ENCODE results near the gene PTPRM.

PTPRM gene

DNA sequence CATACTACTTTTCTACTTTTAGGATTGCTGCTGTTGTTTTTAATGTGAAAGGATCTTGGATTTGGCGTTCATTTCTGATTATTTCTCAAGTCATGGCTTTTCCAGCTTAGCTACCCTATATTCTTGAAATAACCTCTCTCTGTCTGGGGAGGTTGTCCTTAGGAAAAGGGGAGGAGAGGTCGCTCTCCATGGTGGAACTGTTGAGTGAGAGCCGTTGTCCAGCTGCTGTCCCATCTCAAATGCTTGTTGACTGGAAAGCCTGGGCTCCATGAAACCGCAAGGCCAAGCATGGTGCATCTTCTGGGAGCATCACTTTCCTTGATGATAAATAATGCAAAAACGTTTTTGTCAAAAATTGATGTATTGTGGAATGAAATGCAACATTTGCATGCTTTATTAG lies 563.0 kb downstream of the PTPRM start:
- Histone ChIP-seq H3K4me1 (ENCODE audit: control insufficient read depth, low read length) (no peaks in the 10 kb centered on the region), H3K4me3 (ENCODE audit: low read length) (no peak overlapping the region), H3K9me3 (ENCODE audit: control insufficient read depth, insufficient read depth, low read length) (no peaks in the 10 kb centered on the region), H3K36me3 (ENCODE audit: control insufficient read depth, low read length) (no peaks in the 10 kb centered on the region), H3K4me2 (ENCODE audit: low read length) (no peak overlapping the region), H3K27me3 (ENCODE audit: control insufficient read depth, low read length) (no peaks in the 10 kb centered on the region), H3F3A (ENCODE audit: control insufficient read depth, insufficient read depth) (no peaks in the 10 kb centered on the region), H3K27ac (ENCODE audit: low read depth, low read length) (no peak overlapping the region), H4K20me1 (ENCODE audit: control insufficient read depth, insufficient read depth, low read depth, low read length) (no peaks in the 10 kb centered on the region), H3K9me2 (replicated peaks; ENCODE audit: control insufficient read depth, low read length) (no peaks in the 10 kb centered on the region), H3K79me2 (ENCODE audit: control insufficient read depth, low read length) (no peaks in the 10 kb centered on the region)
- TF ChIP-seq, protein P1, sequence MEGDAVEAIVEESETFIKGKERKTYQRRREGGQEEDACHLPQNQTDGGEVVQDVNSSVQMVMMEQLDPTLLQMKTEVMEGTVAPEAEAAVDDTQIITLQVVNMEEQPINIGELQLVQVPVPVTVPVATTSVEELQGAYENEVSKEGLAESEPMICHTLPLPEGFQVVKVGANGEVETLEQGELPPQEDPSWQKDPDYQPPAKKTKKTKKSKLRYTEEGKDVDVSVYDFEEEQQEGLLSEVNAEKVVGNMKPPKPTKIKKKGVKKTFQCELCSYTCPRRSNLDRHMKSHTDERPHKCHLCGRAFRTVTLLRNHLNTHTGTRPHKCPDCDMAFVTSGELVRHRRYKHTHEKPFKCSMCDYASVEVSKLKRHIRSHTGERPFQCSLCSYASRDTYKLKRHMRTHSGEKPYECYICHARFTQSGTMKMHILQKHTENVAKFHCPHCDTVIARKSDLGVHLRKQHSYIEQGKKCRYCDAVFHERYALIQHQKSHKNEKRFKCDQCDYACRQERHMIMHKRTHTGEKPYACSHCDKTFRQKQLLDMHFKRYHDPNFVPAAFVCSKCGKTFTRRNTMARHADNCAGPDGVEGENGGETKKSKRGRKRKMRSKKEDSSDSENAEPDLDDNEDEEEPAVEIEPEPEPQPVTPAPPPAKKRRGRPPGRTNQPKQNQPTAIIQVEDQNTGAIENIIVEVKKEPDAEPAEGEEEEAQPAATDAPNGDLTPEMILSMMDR (IDR thresholded peaks at IDR 0.05; ENCODE audit: low read depth, low read length, poor library complexity, severe bottlenecking): no peak
- TF ChIP-seq EZH2phosphoT487 (IDR thresholded peaks at IDR 0.05; ENCODE audit: borderline replicate concordance, low read length): no peak

DNA sequence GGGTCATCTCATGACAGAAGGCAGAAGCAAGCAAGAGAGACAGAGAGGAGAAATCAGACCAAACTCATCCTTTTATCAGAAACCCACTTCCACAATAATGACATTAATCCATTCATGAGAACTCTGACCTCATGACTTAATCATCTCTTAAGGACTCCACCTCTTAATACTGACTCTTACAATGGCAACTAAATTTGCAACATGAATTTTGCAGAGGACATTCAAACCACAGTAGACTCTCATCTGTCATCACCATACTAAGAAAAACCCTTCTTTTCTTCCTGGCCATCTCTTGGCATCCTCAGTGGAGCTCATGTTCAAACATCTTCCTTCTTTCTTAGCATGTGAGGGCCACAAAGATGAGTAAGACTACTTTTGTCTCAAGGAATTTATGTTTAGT lies 565.9 kb downstream of the PTPRM start:
- no peaks in the 10 kb centered on the region for H3K79me2 ChIP-seq (ENCODE audit: control insufficient read depth, low read length)
- no peak overlapping the region for H3K4me3 ChIP-seq (ENCODE audit: low read length)
- H3K27me3 ChIP-seq (ENCODE audit: control insufficient read depth, low read length): no peaks in the 10 kb centered on the region
- H3K4me2 ChIP-seq (ENCODE audit: low read length): no peak overlapping the region
- H3K4me1 ChIP-seq (ENCODE audit: control insufficient read depth, low read length): no peaks in the 10 kb centered on the region
- no peaks in the 10 kb centered on the region for H3K9me3 ChIP-seq (ENCODE audit: control insufficient read depth, insufficient read depth, low read length)
- H3K36me3 ChIP-seq (ENCODE audit: control insufficient read depth, low read length): no peaks in the 10 kb centered on the region
- H3K9me2 ChIP-seq (replicated peaks; ENCODE audit: control insufficient read depth, low read length): no peaks in the 10 kb centered on the region
- no peaks in the 10 kb centered on the region for H4K20me1 ChIP-seq (ENCODE audit: control insufficient read depth, insufficient read depth, low read depth, low read length)
- no peaks in the 10 kb centered on the region for H3F3A ChIP-seq (ENCODE audit: control insufficient read depth, insufficient read depth)
- H3K27ac ChIP-seq (ENCODE audit: low read depth, low read length): no peak overlapping the region
- TF ChIP-seq, protein P1 (IDR thresholded peaks at IDR 0.05; ENCODE audit: low read depth, low read length, poor library complexity, severe bottlenecking): no peak
- TF ChIP-seq EZH2phosphoT487 (IDR thresholded peaks at IDR 0.05; ENCODE audit: borderline replicate concordance, low read length): no peak

DNA sequence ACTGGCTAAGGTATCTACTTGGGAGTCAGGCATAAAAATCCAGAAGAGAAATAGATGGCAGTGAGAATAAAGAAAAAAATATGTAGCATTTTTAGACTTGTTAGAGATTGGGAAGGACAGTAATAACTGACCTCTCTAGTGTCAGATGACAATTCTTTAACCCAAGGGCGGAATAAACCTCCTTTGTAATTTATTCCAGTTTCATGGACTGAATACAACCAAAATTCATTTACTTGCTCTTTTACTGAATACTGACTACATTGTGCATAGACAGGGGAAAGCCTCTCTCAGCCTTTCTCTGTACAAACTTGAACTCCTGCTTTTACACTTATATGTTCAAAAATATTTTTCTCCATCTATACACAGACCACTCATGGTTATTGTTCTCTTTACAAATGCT lies 566.8 kb downstream of the PTPRM start:
- no peak overlapping the region for H3K27ac ChIP-seq (ENCODE audit: low read depth, low read length)
- TF ChIP-seq, protein P1 (IDR thresholded peaks at IDR 0.05; ENCODE audit: low read depth, low read length, poor library complexity, severe bottlenecking): no peak
- TF ChIP-seq EZH2phosphoT487 (IDR thresholded peaks at IDR 0.05; ENCODE audit: borderline replicate concordance, low read length): no peak

DNA sequence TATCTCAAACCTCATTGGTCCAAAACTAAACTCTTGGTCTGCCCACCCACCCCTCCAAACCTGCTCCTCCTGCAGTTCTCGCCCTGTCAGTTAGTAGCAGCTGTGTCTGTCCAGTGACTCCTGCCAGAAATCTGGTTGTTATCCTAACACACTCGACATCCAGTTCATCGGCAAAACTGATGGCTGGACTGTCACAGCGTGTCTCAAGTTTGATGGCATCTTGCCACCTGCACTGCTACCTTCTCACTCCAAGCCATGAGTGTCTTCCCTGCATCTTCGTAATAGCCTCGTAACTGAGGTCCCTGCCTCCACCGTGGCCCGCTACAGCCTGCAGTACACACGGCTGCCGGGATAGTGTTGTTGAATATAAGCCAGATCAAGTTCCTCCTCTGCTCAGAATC lies 572.0 kb downstream of the PTPRM start:
- Histone ChIP-seq H3K9me3 (ENCODE audit: control insufficient read depth, insufficient read depth, low read length) (no peaks in the 10 kb centered on the region), H3K4me2 (ENCODE audit: low read length) (no peak overlapping the region), H3K36me3 (ENCODE audit: control insufficient read depth, low read length) (no peaks in the 10 kb centered on the region), H3K9me2 (replicated peaks; ENCODE audit: control insufficient read depth, low read length) (no peaks in the 10 kb centered on the region), H4K20me1 (ENCODE audit: control insufficient read depth, insufficient read depth, low read depth, low read length) (no peaks in the 10 kb centered on the region), H3K4me3 (ENCODE audit: low read length) (no peak overlapping the region), H3K27me3 (ENCODE audit: control insufficient read depth, low read length) (no peaks in the 10 kb centered on the region), H3K79me2 (ENCODE audit: control insufficient read depth, low read length) (no peaks in the 10 kb centered on the region), H3F3A (ENCODE audit: control insufficient read depth, insufficient read depth) (no peaks in the 10 kb centered on the region), H3K27ac (ENCODE audit: low read depth, low read length) (no peak overlapping the region), H3K4me1 (ENCODE audit: control insufficient read depth, low read length) (no peaks in the 10 kb centered on the region)
- TF ChIP-seq EZH2phosphoT487 (IDR thresholded peaks at IDR 0.05; ENCODE audit: borderline replicate concordance, low read length): no peak
- TF ChIP-seq, protein P1 (IDR thresholded peaks at IDR 0.05; ENCODE audit: low read depth, low read length, poor library complexity, severe bottlenecking): no peak

More for the DNA sequence above, 566.8 kb downstream of the PTPRM start:
- Histone ChIP-seq H3K9me3 (ENCODE audit: control insufficient read depth, insufficient read depth, low read length) (no peaks in the 10 kb centered on the region), H4K20me1 (ENCODE audit: control insufficient read depth, insufficient read depth, low read depth, low read length) (no peaks in the 10 kb centered on the region), H3K9me2 (replicated peaks; ENCODE audit: control insufficient read depth, low read length) (no peaks in the 10 kb centered on the region), H3F3A (ENCODE audit: control insufficient read depth, insufficient read depth) (no peaks in the 10 kb centered on the region), H3K4me3 (ENCODE audit: low read length) (no peak overlapping the region), H3K27me3 (ENCODE audit: control insufficient read depth, low read length) (no peaks in the 10 kb centered on the region), H3K4me1 (ENCODE audit: control insufficient read depth, low read length) (no peaks in the 10 kb centered on the region), H3K79me2 (ENCODE audit: control insufficient read depth, low read length) (no peaks in the 10 kb centered on the region), H3K4me2 (ENCODE audit: low read length) (no peak overlapping the region), H3K36me3 (ENCODE audit: control insufficient read depth, low read length) (no peaks in the 10 kb centered on the region)
